Fibroblast of villous mesenchyme (primary cell): ENCODE data around the gene TMEM250. TPM values are rescaled to one million over a fixed set of nuclear protein-coding genes. Genes with fewer than 3 reads are reported as not detected.

Experiments
- DNase-seq: peaks from one replicate; pipeline ENCODE4 v3.0.0-alpha.2; 2010; ENCODE audit warnings: low read depth
- H3K4me3 ChIP-seq: 2 replicates; pipeline ENCODE4 v1.5.1; 2011; ENCODE audit warnings: low read depth, mild to moderate bottlenecking, low read length
- CTCF ChIP-seq: IDR thresholded peaks from 2 replicates; pipeline ENCODE4 v1.5.1; 2012; ENCODE audit warnings: low read depth, mild to moderate bottlenecking, low read length; ENCODE audit not compliant: insufficient read depth
- total RNA-seq: library from RNA; depleted of rRNA; stranded (reverse); fragments of >200 nt; gene quantifications from 2 replicates; pipeline ENCODE4 v1.2.3, GENCODE V29; 2012

Gene TMEM250
- total RNA-seq, 1 donor, result 39.7 TPM

GRCh38 chr9:136156209-136157120, 37.8 kb upstream of the TMEM250 start:
- TF ChIP-seq CTCF, result no peak
- DNase-seq, result no peak
- no peak overlapping the region for H3K4me3 ChIP-seq

GRCh38 chr9:136155576-136155975, 36.9 kb upstream of the TMEM250 start:
- DNase-seq, result no peak
- no peak overlapping the region for H3K4me3 ChIP-seq
- no peak for TF ChIP-seq CTCF

- H3K4me3 ChIP-seq, result no peak overlapping the region
- DNase-seq, result no peak
- TF ChIP-seq CTCF, result no peak
Observed at GRCh38 chr9:136154943-136155342, 36.3 kb upstream of the TMEM250 start.

- no peak overlapping the region for H3K4me3 ChIP-seq
- no peak for TF ChIP-seq CTCF
- no peak for DNase-seq
Observed at GRCh38 chr9:136153381-136154065, 34.8 kb upstream of the TMEM250 start.

- H3K4me3 ChIP-seq, result no peak overlapping the region
- no peak for TF ChIP-seq CTCF
- no peak for DNase-seq
Observed at GRCh38 chr9:136152931-136153330, 34.3 kb upstream of the TMEM250 start.

GRCh38 chr9:136152543-136152866, 33.8 kb upstream of the TMEM250 start:
- no peak for TF ChIP-seq CTCF
- H3K4me3 ChIP-seq, result no peak overlapping the region

More at GRCh38 chr9:136152543-136152866, 33.8 kb upstream of the TMEM250 start:
- no peak for DNase-seq
